Osteocyte (in vitro differentiated cells): ENCODE results near the gene KLHL7. TPM values are rescaled to one million over a fixed set of nuclear protein-coding genes. Genes with fewer than 3 reads are reported as not detected.

Experiments
- DNase-seq: peaks from one replicate; pipeline ENCODE4 v3.0.0; 2021; ENCODE audit warnings: mixed read lengths; ENCODE audit not compliant: unreplicated experiment; ENCODE audit errors: extremely low spot score
- H3K27ac Mint-ChIP-seq: one replicate; pipeline ENCODE4 v1.8.0; 2021; ENCODE audit warnings: mild to moderate bottlenecking, mixed read lengths; ENCODE audit not compliant: unreplicated experiment
- H3K27me3 Mint-ChIP-seq: one replicate; pipeline ENCODE4 v1.8.0; 2021; ENCODE audit warnings: mixed read lengths; ENCODE audit not compliant: unreplicated experiment
- H3K36me3 Mint-ChIP-seq: one replicate; pipeline ENCODE4 v1.8.0; 2021; ENCODE audit warnings: mixed read lengths; ENCODE audit not compliant: unreplicated experiment
- H3K4me1 Mint-ChIP-seq: one replicate; pipeline ENCODE4 v1.8.0; 2021; ENCODE audit warnings: mixed read lengths; ENCODE audit not compliant: unreplicated experiment
- H3K4me3 Mint-ChIP-seq: one replicate; pipeline ENCODE4 v1.8.0; 2021; ENCODE audit warnings: mild to moderate bottlenecking, moderate library complexity, mixed read lengths; ENCODE audit not compliant: unreplicated experiment
- H3K9me3 Mint-ChIP-seq: one replicate; pipeline ENCODE4 v1.8.0; 2021; ENCODE audit warnings: mixed read lengths; ENCODE audit not compliant: unreplicated experiment
- CTCF ChIP-seq: fragments of 200-600 bp; sonication (generic); IDR thresholded peaks from 2 replicates; pipeline ENCODE4 v1.5.0; 2021; ENCODE audit warnings: antibody characterized with exemption, mild to moderate bottlenecking, moderate library complexity
- total RNA-seq: library from RNA; stranded (reverse); gene quantifications from 2 replicates; pipeline ENCODE4 v1.2.1, GENCODE V29; 2021

The KLHL7 gene
- total RNA-seq, 1 donor from 2014 or later, result 50.2 TPM

DNA sequence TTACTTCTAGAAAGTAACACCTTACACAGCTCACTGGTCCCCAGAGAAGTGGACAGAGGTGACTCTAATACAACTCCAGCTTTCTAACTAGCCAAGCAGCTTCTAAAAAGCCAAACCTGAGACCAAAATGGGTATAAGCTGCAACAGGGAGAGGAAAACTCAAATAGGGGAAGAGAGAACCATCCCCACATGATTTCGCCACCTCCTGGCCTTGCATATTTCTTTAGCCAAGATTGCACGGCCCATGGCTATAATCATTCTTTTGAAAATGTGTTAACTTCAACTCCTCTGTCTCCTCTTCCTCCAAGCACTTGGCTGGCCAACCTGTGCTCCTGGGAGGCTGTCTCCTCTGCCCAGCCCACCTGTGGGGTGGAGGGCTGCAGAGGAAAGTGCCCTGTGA, 104.9 kb downstream of the KLHL7 start:
- Mint-ChIP-seq H3K27ac (no peak overlapping the region), H3K4me1 (no peaks in the 10 kb centered on the region)
- no peak for TF ChIP-seq CTCF

GRCh38 chr7:23211589-23211988, 106.0 kb downstream of the KLHL7 start:
- H3K4me1 Mint-ChIP-seq, result no peaks in the 10 kb centered on the region
- no peak for DNase-seq
- no peaks in the 10 kb centered on the region for H3K36me3 Mint-ChIP-seq
- no peaks in the 10 kb centered on the region for H3K27me3 Mint-ChIP-seq
- no peak overlapping the region for H3K4me3 Mint-ChIP-seq
- no peak overlapping the region for H3K27ac Mint-ChIP-seq
- no peaks in the 10 kb centered on the region for H3K9me3 Mint-ChIP-seq
- TF ChIP-seq CTCF, result no peak

More for the DNA sequence above, 104.9 kb downstream of the KLHL7 start:
- no peak for DNase-seq
- Mint-ChIP-seq H3K9me3 (no peaks in the 10 kb centered on the region), H3K27me3 (no peaks in the 10 kb centered on the region), H3K36me3 (peaks cover 2% of the 10 kb centered on the region), H3K4me3 (no peak overlapping the region)

DNA sequence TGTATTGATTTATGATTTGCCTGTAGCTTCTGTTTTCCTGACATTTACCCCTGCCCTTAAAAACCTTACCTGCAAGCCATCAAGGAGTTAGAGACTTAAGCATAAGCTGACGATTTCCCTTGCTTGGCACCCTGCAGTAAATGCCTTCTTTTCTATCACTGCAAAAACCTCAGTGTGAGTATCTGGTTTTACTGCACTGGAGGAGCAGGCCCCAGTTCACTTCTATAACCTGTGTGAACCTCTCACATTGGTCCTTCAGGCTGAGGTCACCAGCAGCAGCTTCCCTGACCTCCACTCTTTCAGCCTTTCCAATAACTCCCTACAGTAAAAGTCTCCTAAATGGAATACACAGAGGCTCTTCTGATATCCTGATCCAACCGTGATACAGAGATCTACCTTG, 106.8 kb downstream of the KLHL7 start:
- no peaks in the 10 kb centered on the region for H3K9me3 Mint-ChIP-seq
- H3K4me3 Mint-ChIP-seq, result no peak overlapping the region
- H3K27me3 Mint-ChIP-seq, result no peaks in the 10 kb centered on the region
- H3K27ac Mint-ChIP-seq, result no peak overlapping the region
- H3K4me1 Mint-ChIP-seq, result no peaks in the 10 kb centered on the region
- DNase-seq, result no peak
- no peak for TF ChIP-seq CTCF
- H3K36me3 Mint-ChIP-seq, result no peaks in the 10 kb centered on the region

DNA sequence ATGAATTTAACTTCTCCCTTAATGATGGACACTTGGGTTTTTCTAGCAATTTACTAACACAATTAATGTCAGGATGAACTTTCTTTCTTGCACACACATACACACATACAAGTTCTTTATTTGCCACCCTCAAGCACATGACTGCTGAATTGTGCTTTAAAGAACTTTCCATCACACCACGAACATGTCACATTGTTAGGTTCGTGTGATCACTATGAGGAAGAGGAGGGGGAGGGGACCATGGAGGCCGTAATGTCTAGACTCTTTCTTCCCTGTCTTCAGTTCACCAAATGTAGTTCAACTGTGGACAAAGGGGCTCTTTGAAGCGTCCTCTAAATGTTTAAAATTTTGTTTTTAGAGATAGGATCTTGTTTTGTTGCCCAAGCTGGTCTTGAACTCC, 107.3 kb downstream of the KLHL7 start:
- H3K27ac Mint-ChIP-seq, result no peak overlapping the region
- no peaks in the 10 kb centered on the region for H3K4me1 Mint-ChIP-seq
- no peaks in the 10 kb centered on the region for H3K9me3 Mint-ChIP-seq
- no peak overlapping the region for H3K4me3 Mint-ChIP-seq
- no peak for TF ChIP-seq CTCF
- H3K27me3 Mint-ChIP-seq, result no peaks in the 10 kb centered on the region
- DNase-seq, result no peak
- H3K36me3 Mint-ChIP-seq, result no peaks in the 10 kb centered on the region

DNA sequence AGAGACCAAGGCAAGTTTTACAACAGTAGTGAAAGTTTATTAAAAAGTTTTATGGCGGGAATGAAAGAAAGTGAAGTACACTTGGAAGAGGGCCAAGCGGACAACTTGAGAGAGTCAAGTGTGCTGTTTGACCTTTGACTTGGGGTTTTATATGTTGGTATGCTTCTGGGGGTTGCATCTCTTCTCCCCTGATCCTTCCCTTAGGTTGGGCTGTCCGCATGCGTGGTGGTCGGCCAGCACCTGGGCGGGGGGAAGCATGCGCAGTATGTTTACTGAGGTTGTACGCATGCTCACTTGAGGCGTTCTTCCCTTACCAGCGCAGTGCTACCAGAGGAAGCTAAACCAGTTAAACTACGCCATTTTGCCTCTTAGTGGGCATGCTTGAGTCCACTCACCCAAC, 108.2 kb downstream of the KLHL7 start:
- Mint-ChIP-seq H3K36me3 (no peaks in the 10 kb centered on the region), H3K4me3 (no peak overlapping the region), H3K27me3 (no peaks in the 10 kb centered on the region), H3K27ac (no peak overlapping the region), H3K4me1 (no peaks in the 10 kb centered on the region), H3K9me3 (no peaks in the 10 kb centered on the region)
- DNase-seq, result no peak
- no peak for TF ChIP-seq CTCF
